Measurements from ENCODE around the gene SNTA1. TPM values are rescaled to one million over a fixed set of nuclear protein-coding genes. Genes with fewer than 3 reads are reported as not detected.

The SNTA1 gene
- total RNA-seq, 2 experiments from 2014 or later, result 5.6 to 5.8 TPM

- H3K9me3 Mint-ChIP-seq, result no peaks in the 10 kb centered on the region
- ATAC-seq, result peak; percentile 20
- peaks cover 13% of the 10 kb centered on the region for H3K4me1 Mint-ChIP-seq (ENCODE audit: low read depth)
- POLR2A ChIA-PET, result interaction anchor here (0.6 kb wide), 1 partner anchor 1273 kb away, joined by 3 read pairs; no protein-coding TSS in a partner anchor
- H3K4me3 Mint-ChIP-seq, result no peak overlapping the region
- no peak for TF ChIP-seq CTCF (IDR thresholded peaks at IDR 0.05)
- CTCF ChIA-PET, result interaction anchor here (0.6 kb wide), 1 partner anchor 168 kb away, joined by 3 read pairs; no protein-coding TSS in a partner anchor
- no peak for DNase-seq
- peaks cover 8% of the 10 kb centered on the region for H3K36me3 Mint-ChIP-seq (ENCODE audit: low read depth)
- peak overlapping the region; percentile 3 for H3K27ac Mint-ChIP-seq
- intact Hi-C loops (cut with micrococcal nuclease), result no loop called here
- no peaks in the 10 kb centered on the region for H3K27me3 Mint-ChIP-seq
Observed at GRCh38 chr20:33407251-33407650, 36.3 kb downstream of the SNTA1 start.

GRCh38 chr20:33404281-33404680, 39.3 kb downstream of the SNTA1 start:
- CTCF ChIA-PET, result no interaction called here
- POLR2A ChIA-PET, result no interaction called here
- Mint-ChIP-seq H3K27me3 (no peaks in the 10 kb centered on the region), H3K4me1 (ENCODE audit: low read depth) (peaks cover 28% of the 10 kb centered on the region), H3K9me3 (no peaks in the 10 kb centered on the region), H3K4me3 (no peak overlapping the region), H3K36me3 (ENCODE audit: low read depth) (peaks cover 10% of the 10 kb centered on the region), H3K27ac (no peak overlapping the region)
- intact Hi-C loops (cut with micrococcal nuclease), result no loop called here
- DNase-seq, result no peak
- ATAC-seq, result no peak
- no peak for TF ChIP-seq CTCF (IDR thresholded peaks at IDR 0.05)

- Mint-ChIP-seq H3K4me1 (ENCODE audit: low read depth) (peaks cover 40% of the 10 kb centered on the region), H3K27ac (peak overlapping the region; percentile 95), H3K36me3 (ENCODE audit: low read depth) (peaks cover 2% of the 10 kb centered on the region), H3K4me3 (peak overlapping the region; percentile 84), H3K9me3 (no peaks in the 10 kb centered on the region), H3K27me3 (no peaks in the 10 kb centered on the region)
- no peak for TF ChIP-seq CTCF (IDR thresholded peaks at IDR 0.05)
- ChIA-PET CTCF (interaction anchor here (0.9 to 1.8 kb wide), 6 partner anchors 14 to 267 kb away, joined by 3 to 11 read pairs (median 4); partner anchors contain the start of gene SNTA1), POLR2A (interaction anchor here (0.5 to 1.0 kb wide), 5 partner anchors 25 to 247 kb away, joined by 3 to 5 read pairs (median 3); no protein-coding TSS in a partner anchor)
- intact Hi-C loops (cut with micrococcal nuclease), result no loop called here
- DNase-seq (peak; percentile 9), ATAC-seq (peak; percentile 44)
Observed at GRCh38 chr20:33401921-33402369, 41.6 kb downstream of the SNTA1 start.

- intact Hi-C loops (cut with micrococcal nuclease), result no loop called here
- DNase-seq (peak; percentile 93), ATAC-seq (peak; percentile 97)
- no peak for TF ChIP-seq CTCF (IDR thresholded peaks at IDR 0.05)
- peaks cover 1% of the 10 kb centered on the region for H3K36me3 Mint-ChIP-seq (ENCODE audit: low read depth)
- H3K9me3 Mint-ChIP-seq, result no peaks in the 10 kb centered on the region
- POLR2A ChIA-PET, result interaction anchor here (0.6 to 1.0 kb wide), 4 partner anchors 25 to 45 kb away, joined by 3 to 5 read pairs (median 4); no protein-coding TSS in a partner anchor
- H3K27ac Mint-ChIP-seq, result peak within 1 kb of the TSS; percentile 95
- H3K27me3 Mint-ChIP-seq, result no peaks in the 10 kb centered on the region
- H3K4me3 Mint-ChIP-seq, result peak within 1 kb of the TSS; percentile 84
- H3K4me1 Mint-ChIP-seq (ENCODE audit: low read depth), result peaks cover 44% of the 10 kb centered on the region
- CTCF ChIA-PET, result interaction anchor here (0.9 to 1.8 kb wide), 6 partner anchors 14 to 268 kb away, joined by 3 to 11 read pairs (median 4); partner anchors contain the start of gene SNTA1
Observed at GRCh38 chr20:33401184-33401920, 42.2 kb downstream of the SNTA1 start, which contains the start of gene CDK5RAP1. Gene CDK5RAP1 (minus strand): TSS chr20:33401519. CDS start chr20:33397064, 4,455 bp downstream.

GRCh38 chr20:33400812-33401183, 42.8 kb downstream of the SNTA1 start:
- DNase-seq, result no peak
- H3K4me3 Mint-ChIP-seq, result peak overlapping the region; percentile 84
- intact Hi-C loops (cut with micrococcal nuclease), result no loop called here

More at GRCh38 chr20:33400812-33401183, 42.8 kb downstream of the SNTA1 start:
- Mint-ChIP-seq H3K9me3 (no peaks in the 10 kb centered on the region), H3K4me1 (ENCODE audit: low read depth) (peaks cover 47% of the 10 kb centered on the region), H3K36me3 (ENCODE audit: low read depth) (peaks cover 3% of the 10 kb centered on the region), H3K27ac (peak overlapping the region; percentile 95), H3K27me3 (no peaks in the 10 kb centered on the region)
- ATAC-seq, result peak; percentile 46
- POLR2A ChIA-PET, result interaction anchor here (0.9 kb wide), 2 partner anchors 23 to 35 kb away, joined by 3 read pairs; no protein-coding TSS in a partner anchor
- CTCF ChIA-PET, result interaction anchor here (1.0 to 1.8 kb wide), 4 partner anchors 15 to 268 kb away, joined by 3 to 11 read pairs (median 6); partner anchors contain the start of gene SNTA1
- no peak for TF ChIP-seq CTCF (IDR thresholded peaks at IDR 0.05)

Measured in activated CD8-positive, alpha-beta T cell treated with anti-CD3 and anti-CD28 coated beads for 36 hours (primary cell).